NT2/D1 (cell line): ENCODE results near the gene UTP11.

ENCODE experiments used
- SUZ12 ChIP-seq: IDR thresholded peaks from 2 replicates; pipeline ENCODE4 v1.6.1; 2011; ENCODE audit not compliant: insufficient read length, insufficient read depth; ENCODE audit errors: extremely low read depth
- YY1 ChIP-seq: IDR thresholded peaks from 2 replicates; pipeline ENCODE4 v1.6.1; 2011; ENCODE audit not compliant: insufficient read length, insufficient read depth
- ZNF274 ChIP-seq: IDR thresholded peaks from 2 replicates; pipeline ENCODE4 v1.6.1; 2011; ENCODE audit warnings: mild to moderate bottlenecking, low read depth, low read length

GRCh38 chr1:38029081-38029681 is 16.6 kb downstream of the UTP11 start:
- TF ChIP-seq ZNF274, result no peak
- no peak for TF ChIP-seq SUZ12
- TF ChIP-seq YY1, result no peak
